Measurements from ENCODE around the gene SNX25.

DNA sequence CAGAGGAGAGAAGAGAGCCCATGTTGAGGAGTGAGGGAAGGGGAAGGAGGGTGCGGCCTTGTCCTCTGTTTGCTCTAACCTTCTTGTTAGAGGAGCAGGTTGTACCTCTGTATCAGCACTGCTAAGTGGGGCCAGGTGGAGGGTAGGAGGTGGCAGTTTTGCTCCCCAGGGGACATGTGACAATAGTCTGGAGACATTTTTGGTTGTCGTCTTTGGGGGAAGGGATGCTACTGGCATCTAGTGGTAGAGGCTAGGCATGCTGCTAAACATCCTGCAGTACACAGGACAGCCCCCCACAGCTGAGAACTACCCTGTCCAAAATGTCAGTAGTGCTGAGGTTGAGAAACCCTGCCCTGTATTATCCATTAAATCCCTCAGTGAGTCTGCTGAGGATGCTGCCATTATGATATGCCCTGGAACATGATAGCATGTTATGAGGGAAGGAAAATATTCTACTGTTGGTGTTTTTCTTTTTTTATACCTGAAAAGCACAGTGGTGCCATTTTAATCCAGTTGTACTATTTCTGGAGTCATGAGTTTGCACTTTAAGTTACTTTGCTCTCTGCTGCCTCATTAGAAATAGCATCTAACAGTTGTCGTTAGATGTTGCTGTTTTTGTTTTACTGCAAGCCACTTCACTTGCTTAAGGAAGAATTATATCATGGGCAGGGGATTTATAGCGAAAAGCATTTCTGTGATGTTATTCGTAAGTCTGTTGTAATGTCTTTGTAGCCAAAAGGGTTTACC, 95.7 kb downstream of the SNX25 start:
- TF ChIP-seq POLR2A (IDR thresholded peaks at IDR 0.05), result no peak
- TF ChIP-seq, protein P1, sequence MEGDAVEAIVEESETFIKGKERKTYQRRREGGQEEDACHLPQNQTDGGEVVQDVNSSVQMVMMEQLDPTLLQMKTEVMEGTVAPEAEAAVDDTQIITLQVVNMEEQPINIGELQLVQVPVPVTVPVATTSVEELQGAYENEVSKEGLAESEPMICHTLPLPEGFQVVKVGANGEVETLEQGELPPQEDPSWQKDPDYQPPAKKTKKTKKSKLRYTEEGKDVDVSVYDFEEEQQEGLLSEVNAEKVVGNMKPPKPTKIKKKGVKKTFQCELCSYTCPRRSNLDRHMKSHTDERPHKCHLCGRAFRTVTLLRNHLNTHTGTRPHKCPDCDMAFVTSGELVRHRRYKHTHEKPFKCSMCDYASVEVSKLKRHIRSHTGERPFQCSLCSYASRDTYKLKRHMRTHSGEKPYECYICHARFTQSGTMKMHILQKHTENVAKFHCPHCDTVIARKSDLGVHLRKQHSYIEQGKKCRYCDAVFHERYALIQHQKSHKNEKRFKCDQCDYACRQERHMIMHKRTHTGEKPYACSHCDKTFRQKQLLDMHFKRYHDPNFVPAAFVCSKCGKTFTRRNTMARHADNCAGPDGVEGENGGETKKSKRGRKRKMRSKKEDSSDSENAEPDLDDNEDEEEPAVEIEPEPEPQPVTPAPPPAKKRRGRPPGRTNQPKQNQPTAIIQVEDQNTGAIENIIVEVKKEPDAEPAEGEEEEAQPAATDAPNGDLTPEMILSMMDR (IDR thresholded peaks at IDR 0.05), result peak in 1 of 3 experiments; percentile 10
